Fibroblast of lung (primary cell): ENCODE measurements around the gene ZCCHC7. TPM values are rescaled to one million over a fixed set of nuclear protein-coding genes. Genes with fewer than 3 reads are reported as not detected.

Experiments
- DNase-seq, 2 donors: peaks; one replicate each; pipeline versions ENCODE4 v3.0.0 to v3.0.0-alpha.2; 2010; ENCODE audit warnings: low read depth in 2 of 2
- H2AFZ ChIP-seq: 2 replicates; pipeline ENCODE4 v1.5.1; 2012; ENCODE audit warnings: low read length, control low read depth, inconsistent platforms
- H3K27ac ChIP-seq: 2 replicates; pipeline ENCODE4 v1.5.1; 2011; ENCODE audit warnings: low read length, control low read depth; ENCODE audit not compliant: insufficient read depth
- H3K27me3 ChIP-seq: 2 replicates; pipeline ENCODE4 v1.5.1; 2011; ENCODE audit warnings: mild to moderate bottlenecking, low read length; ENCODE audit not compliant: control insufficient read depth, insufficient read depth
- H3K36me3 ChIP-seq: 2 replicates; pipeline ENCODE4 v1.5.1; 2011; ENCODE audit warnings: low read length; ENCODE audit not compliant: control insufficient read depth, insufficient read depth
- H3K4me1 ChIP-seq: 2 replicates; pipeline ENCODE4 v1.5.1; 2011; ENCODE audit warnings: low read length; ENCODE audit not compliant: control insufficient read depth, insufficient read depth; ENCODE audit errors: extremely low read depth
- H3K4me2 ChIP-seq: 2 replicates; pipeline ENCODE4 v1.5.1; 2011; ENCODE audit warnings: low read length, control low read depth; ENCODE audit not compliant: insufficient read depth; ENCODE audit errors: extremely low read depth
- H3K4me3 ChIP-seq, 4 experiments: fragments of 200-600 bp in 1 of 4; sonication (generic) in 1 of 4; replicated peaks in 1 of 4; 2 replicates each; pipeline ENCODE4 v1.5.1; 2011 to 2016; ENCODE audit warnings: low read length in 4 of 4, low read depth in 3 of 4, mild to moderate bottlenecking in 3 of 4, control low read depth in 2 of 4, inconsistent platforms in 1 of 4, mixed read lengths in 1 of 4; ENCODE audit not compliant: insufficient read depth in 1 of 4; ENCODE audit errors: control extremely low read depth in 1 of 4
- H3K79me2 ChIP-seq: 2 replicates; pipeline ENCODE4 v1.5.1; 2012; ENCODE audit warnings: mild to moderate bottlenecking, low read length, inconsistent platforms; ENCODE audit not compliant: control insufficient read depth, insufficient read depth
- H3K9ac ChIP-seq: 2 replicates; pipeline ENCODE4 v1.5.1; 2011; ENCODE audit warnings: mild to moderate bottlenecking, low read length, control low read depth; ENCODE audit not compliant: insufficient read depth
- H3K9me3 ChIP-seq: 2 replicates; pipeline ENCODE4 v1.5.1; 2012; ENCODE audit warnings: low read depth, low read length; ENCODE audit not compliant: control insufficient read depth, insufficient read depth
- H4K20me1 ChIP-seq: 2 replicates; pipeline ENCODE4 v1.5.1; 2011; ENCODE audit warnings: low read length; ENCODE audit not compliant: control insufficient read depth, insufficient read depth; ENCODE audit errors: extremely low read depth
- CTCF ChIP-seq, 2 donors: IDR thresholded peaks in 1 of 2; conservative IDR thresholded peaks in 1 of 2; 1 replicate in 1 of 2; 2 replicates in 1 of 2; pipeline ENCODE4 v1.5.1; 2011 to 2012; ENCODE audit warnings: low read length in 2 of 2, control low read depth in 1 of 2, inconsistent platforms in 1 of 2, low read depth in 1 of 2, mild to moderate bottlenecking in 1 of 2
- EZH2 ChIP-seq: IDR thresholded peaks from 2 replicates; pipeline ENCODE4 v1.5.1; 2012; ENCODE audit warnings: low read length, control low read depth, mild to moderate bottlenecking; ENCODE audit errors: missing control alignments
- polyA plus RNA-seq, 2 donors: library from polyadenylated mRNA; depleted of rRNA in 1 of 2; stranded (reverse) in 1 of 2; unstranded in 1 of 2; fragments of >200 nt; gene quantifications; 2 replicates each; pipeline ENCODE4 v1.2.1, GENCODE V29; 2011 to 2012; ENCODE audit warnings: missing spikeins in 1 of 2
- total RNA-seq: library from RNA; depleted of rRNA; stranded (reverse); fragments of >200 nt; gene quantifications from 2 replicates; pipeline ENCODE4 v1.2.1, GENCODE V29; 2014

ZCCHC7 gene
- total and polyA plus RNA-seq, 2 donors (not counting 1 experiment from before 2014, with no cell fraction given): 15.0 to 23.8 TPM

DNA sequence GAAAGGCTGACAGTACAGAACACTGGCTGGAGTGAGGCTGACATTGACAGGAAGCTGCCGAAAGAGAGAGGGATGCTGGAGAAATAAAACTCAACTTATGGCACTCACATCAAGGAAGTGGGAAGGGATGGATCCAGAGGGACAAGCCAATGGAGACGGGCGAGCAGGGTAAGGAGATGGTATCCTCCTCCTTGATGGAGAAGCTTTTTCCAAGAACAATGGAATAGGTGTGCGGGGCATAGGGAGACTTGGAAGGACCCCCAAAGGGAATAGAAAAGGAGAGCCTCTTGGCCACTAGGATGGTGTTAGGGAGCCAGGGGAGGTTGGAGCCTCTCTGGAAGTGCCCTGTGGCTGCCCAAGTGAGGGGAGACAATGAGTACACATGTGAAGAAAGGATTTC, 243.8 kb downstream of the ZCCHC7 start:
- Histone ChIP-seq H3K27me3 (no peaks in the 10 kb centered on the region), H3K79me2 (no peaks in the 10 kb centered on the region), H3K9ac (no peak overlapping the region), H3K9me3 (no peaks in the 10 kb centered on the region), H3K4me1 (no peaks in the 10 kb centered on the region), H3K4me3 (no peak overlapping the region), H2AFZ (no peak overlapping the region), H3K27ac (no peak overlapping the region), H4K20me1 (no peaks in the 10 kb centered on the region), H3K36me3 (no peaks in the 10 kb centered on the region), H3K4me2 (no peak overlapping the region)
- TF ChIP-seq EZH2: no peak
- TF ChIP-seq CTCF (conservative IDR thresholded peaks at IDR 0.05 in 1 of 2, IDR thresholded peaks at IDR 0.05 in 1 of 2; ENCODE audit: low read depth in 1 of 2, low read length in 2 of 2): no peak
- DNase-seq: no peak

- Histone ChIP-seq H4K20me1 (no peaks in the 10 kb centered on the region), H2AFZ (no peak overlapping the region), H3K4me2 (no peak overlapping the region), H3K36me3 (no peaks in the 10 kb centered on the region), H3K27me3 (no peaks in the 10 kb centered on the region), H3K9me3 (no peaks in the 10 kb centered on the region), H3K9ac (no peak overlapping the region), H3K4me3 (no peak overlapping the region), H3K4me1 (no peaks in the 10 kb centered on the region), H3K27ac (no peak overlapping the region), H3K79me2 (no peaks in the 10 kb centered on the region)
- DNase-seq: no peak
- no peak for TF ChIP-seq EZH2
- TF ChIP-seq CTCF (conservative IDR thresholded peaks at IDR 0.05 in 1 of 2, IDR thresholded peaks at IDR 0.05 in 1 of 2; ENCODE audit: low read depth in 1 of 2, low read length in 2 of 2): peak in 1 of 2 donors; percentile 12
These were observed 244.5 kb downstream of the ZCCHC7 start for GRCh38 chr9:37364751-37365360.

DNA sequence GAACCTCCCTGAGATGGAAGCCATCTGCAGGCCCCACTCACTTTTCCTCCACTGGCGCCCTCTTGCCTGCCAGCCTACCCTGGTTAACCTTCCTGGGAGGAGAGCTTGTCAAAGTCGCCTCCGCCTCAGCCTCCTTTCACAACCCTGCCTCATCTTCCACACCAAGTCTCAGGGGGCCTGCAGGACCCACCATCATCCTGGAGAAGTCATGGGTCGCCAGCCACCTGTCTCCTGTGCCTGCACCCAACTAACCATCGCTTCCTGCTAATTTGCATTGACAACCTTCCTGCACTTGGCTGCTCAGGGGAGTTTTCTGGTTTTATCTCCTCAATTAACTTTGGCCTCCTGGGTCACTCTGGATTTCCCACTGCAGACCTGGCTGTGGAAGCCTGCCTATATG, 249.3 kb downstream of the ZCCHC7 start:
- no peak for TF ChIP-seq CTCF (conservative IDR thresholded peaks at IDR 0.05 in 1 of 2, IDR thresholded peaks at IDR 0.05 in 1 of 2; ENCODE audit: low read depth in 1 of 2, low read length in 2 of 2)
- no peak for TF ChIP-seq EZH2
- DNase-seq: no peak
- H4K20me1 ChIP-seq: no peaks in the 10 kb centered on the region

More for the DNA sequence above, 249.3 kb downstream of the ZCCHC7 start:
- Histone ChIP-seq H3K4me2 (no peak overlapping the region), H3K9me3 (no peaks in the 10 kb centered on the region), H3K4me3 (no peak overlapping the region), H3K79me2 (no peaks in the 10 kb centered on the region), H3K27ac (no peak overlapping the region), H3K4me1 (no peaks in the 10 kb centered on the region), H3K9ac (no peak overlapping the region), H3K36me3 (no peaks in the 10 kb centered on the region), H2AFZ (no peak overlapping the region), H3K27me3 (no peaks in the 10 kb centered on the region)
